CD14-positive monocyte (primary cell): ENCODE results near the gene TRMT2A. TPM values are rescaled to one million over a fixed set of nuclear protein-coding genes. Genes with fewer than 3 reads are reported as not detected.
A peak's percentile ranks its signal among the peaks of the same experiment; 100 is the strongest.

ENCODE experiments used
- DNase-seq, 3 donors: peaks; one replicate each; pipeline ENCODE4 v3.0.0-alpha.2; 2011 to 2022
- H2AFZ ChIP-seq: 2 replicates; pipeline ENCODE4 v1.6.0; 2012; ENCODE audit warnings: mild to moderate bottlenecking, low read depth, low read length, inconsistent platforms; ENCODE audit not compliant: insufficient read depth, poor library complexity, severe bottlenecking
- H3K27ac ChIP-seq, 2 donors: 1 replicate in 1 of 2; 2 replicates in 1 of 2; pipeline ENCODE4 v1.5.1; 2012 to 2013; ENCODE audit warnings: low read length in 2 of 2, control low read depth in 1 of 2, inconsistent platforms in 1 of 2, low read depth in 1 of 2, mild to moderate bottlenecking in 1 of 2
- H3K27me3 ChIP-seq, 2 donors: one replicate each; pipeline versions ENCODE4 v1.6.0 to v1.6.1; 2011 to 2013; ENCODE audit warnings: low read length in 2 of 2; ENCODE audit not compliant: control insufficient read depth in 2 of 2, insufficient read depth in 2 of 2
- H3K36me3 ChIP-seq, 2 donors: replicated peaks in 1 of 2; 1 replicate in 1 of 2; 2 replicates in 1 of 2; pipeline versions ENCODE4 v1.5.1 to v1.6.1; 2012 to 2013; ENCODE audit warnings: low read length in 2 of 2, control low read depth in 1 of 2, inconsistent platforms in 1 of 2, mild to moderate bottlenecking in 1 of 2; ENCODE audit not compliant: insufficient read depth in 2 of 2, control insufficient read depth in 1 of 2
- H3K4me1 ChIP-seq, 2 donors: 1 replicate in 1 of 2; 2 replicates in 1 of 2; pipeline versions ENCODE4 v1.5.1 to v1.6.1; 2012 to 2013; ENCODE audit warnings: low read length in 2 of 2, control low read depth in 1 of 2, inconsistent platforms in 1 of 2, mild to moderate bottlenecking in 1 of 2, moderate library complexity in 1 of 2; ENCODE audit not compliant: insufficient read depth in 2 of 2, control insufficient read depth in 1 of 2
- H3K4me2 ChIP-seq: replicated peaks from 2 replicates; pipeline ENCODE3; 2012; ENCODE audit warnings: low read length, moderate library complexity, mild to moderate bottlenecking; ENCODE audit not compliant: poor library complexity, severe bottlenecking; ENCODE audit errors: extremely low read depth
- H3K4me3 ChIP-seq, 3 experiments: fragments of 200-600 bp in 1 of 3; sonication (generic) in 1 of 3; replicated peaks in 1 of 3; 1 replicate in 2 of 3; 2 replicates in 1 of 3; pipeline ENCODE4 v1.5.1; 2011 to 2013; ENCODE audit warnings: low read length in 3 of 3, mild to moderate bottlenecking in 3 of 3, control low read depth in 2 of 3, low read depth in 2 of 3, inconsistent platforms in 1 of 3, moderate library complexity in 1 of 3
- H3K79me2 ChIP-seq: 2 replicates; pipeline ENCODE4 v1.6.0; 2012; ENCODE audit warnings: mild to moderate bottlenecking, control low read depth, inconsistent platforms, low read length, moderate library complexity; ENCODE audit not compliant: insufficient read depth
- H3K9ac ChIP-seq: 2 replicates; pipeline ENCODE4 v1.6.0; 2017; ENCODE audit warnings: low read length, mild to moderate bottlenecking; ENCODE audit not compliant: insufficient read depth, poor library complexity, severe bottlenecking
- H3K9me3 ChIP-seq, 2 donors: replicated peaks in 1 of 2; 1 replicate in 1 of 2; 2 replicates in 1 of 2; pipeline versions ENCODE4 v1.5.1 to v1.6.1; 2012 to 2013; ENCODE audit warnings: low read length in 2 of 2, control low read depth in 1 of 2; ENCODE audit not compliant: control insufficient read depth in 1 of 2, insufficient read depth in 1 of 2
- H4K20me1 ChIP-seq: 2 replicates; pipeline ENCODE4 v1.6.0; 2012; ENCODE audit warnings: mild to moderate bottlenecking, low read length, control low read depth, moderate library complexity; ENCODE audit not compliant: insufficient read depth
- H3K27ac Mint-ChIP-seq, 7 donors: one replicate each; pipeline ENCODE4 v1.8.0; 2020; ENCODE audit warnings: mild to moderate bottlenecking in 7 of 7, mixed read lengths in 7 of 7, moderate library complexity in 6 of 7, inconsistent platforms in 2 of 7
- H3K27me3 Mint-ChIP-seq, 3 donors: one replicate each; pipeline ENCODE4 v1.8.0; 2021 to 2022; ENCODE audit warnings: low read depth in 3 of 3, mild to moderate bottlenecking in 3 of 3, mixed read lengths in 3 of 3, moderate library complexity in 3 of 3, inconsistent platforms in 1 of 3
- H3K36me3 Mint-ChIP-seq, 2 donors: one replicate each; pipeline ENCODE4 v1.8.0; 2020; ENCODE audit warnings: mixed read lengths in 2 of 2, inconsistent platforms in 1 of 2, mild to moderate bottlenecking in 1 of 2
- H3K4me1 Mint-ChIP-seq: one replicate; pipeline ENCODE4 v1.8.0; 2020; ENCODE audit warnings: mild to moderate bottlenecking, mixed read lengths
- H3K4me3 Mint-ChIP-seq, 2 donors: one replicate each; pipeline ENCODE4 v1.8.0; 2020; ENCODE audit warnings: mild to moderate bottlenecking in 2 of 2, mixed read lengths in 2 of 2, moderate library complexity in 1 of 2
- H3K9me3 Mint-ChIP-seq, 7 donors: one replicate each; pipeline ENCODE4 v1.8.0; 2020 to 2022; ENCODE audit warnings: mixed read lengths in 7 of 7, mild to moderate bottlenecking in 6 of 7, moderate library complexity in 6 of 7, inconsistent platforms in 2 of 7
- WGBS: methylation state at CpG from one replicate; pipeline ENCODE4 v1.1.5; 2013; ENCODE audit warnings: missing lambda C conversion rate; ENCODE audit not compliant: insufficient coverage; 5-methylcytosine and 5-hydroxymethylcytosine counted together
- intact Hi-C, 2 donors: fragments of 100-400 bp; cut with micrococcal nuclease; formaldehyde crosslinking; loops; one replicate each; pipeline versions ENCODE4 v1.15.0 to v1.15.1; 2023
- polyA plus RNA-seq, 3 donors: library from polyadenylated mRNA; depleted of rRNA in 1 of 3; unstranded in 2 of 3; stranded (reverse) in 1 of 3; fragments of 300-500 nt in 2 of 3; fragments of >200 nt in 1 of 3; fragmentation: Illumina TruSeq in 2 of 3; gene quantifications; 1 replicate in 2 of 3; 2 replicates in 1 of 3; pipeline ENCODE4 v1.2.3, GENCODE V29; 2012 to 2021
- TF ChIP-seq, protein P1 (sequence below): fragments of 200-600 bp; IDR thresholded peaks from one replicate; pipeline ENCODE4 v1.8.0; 2022; ENCODE audit warnings: antibody characterized with exemption, mild to moderate bottlenecking

Gene TRMT2A
- polyA plus RNA-seq, 3 donors: 20.1 to 121 (median 23.5) TPM

DNA sequence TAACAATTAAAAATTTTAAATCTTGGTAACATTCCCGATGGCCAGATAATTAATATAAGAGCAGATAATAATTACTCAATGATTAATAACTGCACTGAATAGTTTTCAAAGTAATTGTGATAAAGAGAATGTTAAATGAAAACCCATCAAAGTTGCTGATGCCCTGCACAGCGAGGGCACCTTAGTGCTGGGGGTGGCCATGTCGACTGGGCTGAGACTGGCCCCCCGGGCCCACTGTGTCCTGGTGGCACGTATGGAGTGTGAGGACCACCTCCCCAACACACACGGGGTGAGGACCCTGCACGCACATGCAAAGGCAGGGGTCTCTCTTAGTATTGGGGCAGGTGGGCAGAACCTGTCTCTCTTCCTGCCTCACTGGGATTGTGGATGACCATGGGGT lies 48.9 kb upstream of the TRMT2A start:
- H3K36me3 ChIP-seq: no peaks in the 10 kb centered on the region
- DNase-seq: no peak
- H3K4me1 Mint-ChIP-seq: no peaks in the 10 kb centered on the region
- no peak overlapping the region for H3K4me2 ChIP-seq
- H3K27ac ChIP-seq: no peak overlapping the region
- no peaks in the 10 kb centered on the region for H3K79me2 ChIP-seq
- WGBS: no CpG with 5 or more reads among the region's 7 CpGs
- no peaks in the 10 kb centered on the region for H3K27me3 ChIP-seq
- TF ChIP-seq, protein P1, sequence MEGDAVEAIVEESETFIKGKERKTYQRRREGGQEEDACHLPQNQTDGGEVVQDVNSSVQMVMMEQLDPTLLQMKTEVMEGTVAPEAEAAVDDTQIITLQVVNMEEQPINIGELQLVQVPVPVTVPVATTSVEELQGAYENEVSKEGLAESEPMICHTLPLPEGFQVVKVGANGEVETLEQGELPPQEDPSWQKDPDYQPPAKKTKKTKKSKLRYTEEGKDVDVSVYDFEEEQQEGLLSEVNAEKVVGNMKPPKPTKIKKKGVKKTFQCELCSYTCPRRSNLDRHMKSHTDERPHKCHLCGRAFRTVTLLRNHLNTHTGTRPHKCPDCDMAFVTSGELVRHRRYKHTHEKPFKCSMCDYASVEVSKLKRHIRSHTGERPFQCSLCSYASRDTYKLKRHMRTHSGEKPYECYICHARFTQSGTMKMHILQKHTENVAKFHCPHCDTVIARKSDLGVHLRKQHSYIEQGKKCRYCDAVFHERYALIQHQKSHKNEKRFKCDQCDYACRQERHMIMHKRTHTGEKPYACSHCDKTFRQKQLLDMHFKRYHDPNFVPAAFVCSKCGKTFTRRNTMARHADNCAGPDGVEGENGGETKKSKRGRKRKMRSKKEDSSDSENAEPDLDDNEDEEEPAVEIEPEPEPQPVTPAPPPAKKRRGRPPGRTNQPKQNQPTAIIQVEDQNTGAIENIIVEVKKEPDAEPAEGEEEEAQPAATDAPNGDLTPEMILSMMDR: no peak
- no peaks in the 10 kb centered on the region for H3K9me3 ChIP-seq
- H3K27ac Mint-ChIP-seq: peak overlapping the region in 1 of 7 donors; percentile 68
- peaks cover 0 to 5% (median 2%) of the 10 kb centered on the region in 7 donors for H3K9me3 Mint-ChIP-seq
- no peak overlapping the region for H3K4me3 ChIP-seq
- H3K4me1 ChIP-seq: no peaks in the 10 kb centered on the region
- H3K27me3 Mint-ChIP-seq: peaks cover 0 to 2% (median 1%) of the 10 kb centered on the region in 3 donors
- H3K36me3 Mint-ChIP-seq: no peaks in the 10 kb centered on the region
- H3K9ac ChIP-seq: no peak overlapping the region
- intact Hi-C loops: no loop called here
- no peak overlapping the region for H2AFZ ChIP-seq
- H3K4me3 Mint-ChIP-seq: no peak overlapping the region
- H4K20me1 ChIP-seq: no peaks in the 10 kb centered on the region

DNA sequence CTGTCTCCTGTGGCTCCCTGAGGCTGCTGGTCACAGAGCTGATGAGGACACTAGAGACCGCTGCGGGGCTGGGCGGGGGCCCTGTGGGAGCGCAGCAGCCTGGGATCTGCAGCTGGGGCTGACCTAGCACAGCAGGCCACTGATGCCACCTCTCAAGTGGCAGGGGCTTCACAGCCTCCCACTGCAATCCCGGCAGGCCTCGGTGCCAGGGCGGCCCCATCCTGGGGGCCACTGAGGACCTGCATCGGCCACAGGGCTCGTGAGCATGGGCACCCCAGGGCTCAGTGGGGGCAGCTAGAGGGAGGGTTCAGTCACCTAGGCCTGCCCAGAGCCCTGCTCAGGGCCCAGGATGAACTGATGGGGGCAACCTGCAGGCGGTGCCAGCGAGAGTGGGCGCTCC lies 48.4 kb upstream of the TRMT2A start:
- H3K27me3 Mint-ChIP-seq: peaks cover 0 to 4% (median 1%) of the 10 kb centered on the region in 3 donors
- H3K36me3 Mint-ChIP-seq: no peaks in the 10 kb centered on the region
- no peaks in the 10 kb centered on the region for H3K36me3 ChIP-seq
- H3K4me3 ChIP-seq: no peak overlapping the region
- TF ChIP-seq, protein P1: no peak
- no peak overlapping the region for H3K27ac Mint-ChIP-seq
- H3K4me1 ChIP-seq: no peaks in the 10 kb centered on the region
- no peak overlapping the region for H3K9ac ChIP-seq
- H3K9me3 ChIP-seq: no peaks in the 10 kb centered on the region
- peaks cover 0 to 5% (median 2%) of the 10 kb centered on the region in 7 donors for H3K9me3 Mint-ChIP-seq
- no peak overlapping the region for H2AFZ ChIP-seq
- H3K4me2 ChIP-seq: no peak overlapping the region
- WGBS: 99% methylated on average over 9 of the region's 12 CpGs
- intact Hi-C loops: no loop called here
- H3K27me3 ChIP-seq: no peaks in the 10 kb centered on the region
- no peak overlapping the region for H3K27ac ChIP-seq
- H3K4me1 Mint-ChIP-seq: no peaks in the 10 kb centered on the region
- H4K20me1 ChIP-seq: no peaks in the 10 kb centered on the region
- DNase-seq: no peak
- H3K4me3 Mint-ChIP-seq: no peak overlapping the region
- no peaks in the 10 kb centered on the region for H3K79me2 ChIP-seq
